ENCODE measurements around the gene CENPO.

Gene CENPO

DNA sequence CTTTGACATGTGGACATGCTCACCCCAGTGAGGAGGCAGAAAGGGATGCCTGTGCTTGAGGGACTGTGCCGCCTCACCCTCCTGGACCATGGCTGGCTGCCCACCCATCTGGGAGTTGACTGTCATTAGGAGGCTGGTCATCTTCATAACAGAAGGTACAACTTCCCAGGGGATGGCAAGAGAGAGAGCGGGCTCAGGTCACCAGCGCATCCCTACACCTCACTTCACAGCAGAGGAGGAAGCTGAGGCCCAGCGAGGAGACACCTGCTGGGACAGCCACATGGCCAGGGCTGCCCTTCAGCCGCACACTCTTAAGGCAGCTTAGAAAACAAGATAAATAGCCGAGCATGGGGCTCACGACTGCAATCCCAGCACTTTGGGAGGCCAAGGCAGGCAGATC is 67.4 kb downstream of the CENPO start:
- Mint-ChIP-seq H3K36me3 (ENCODE audit: low read depth) (no peaks in the 10 kb centered on the region), H3K4me3 (no peak overlapping the region), H3K27ac (no peak overlapping the region), H3K27me3 (no peaks in the 10 kb centered on the region), H3K4me1 (ENCODE audit: low read depth) (no peaks in the 10 kb centered on the region), H3K9me3 (no peaks in the 10 kb centered on the region)
- intact Hi-C loops (cut with micrococcal nuclease) = no loop called here

DNA sequence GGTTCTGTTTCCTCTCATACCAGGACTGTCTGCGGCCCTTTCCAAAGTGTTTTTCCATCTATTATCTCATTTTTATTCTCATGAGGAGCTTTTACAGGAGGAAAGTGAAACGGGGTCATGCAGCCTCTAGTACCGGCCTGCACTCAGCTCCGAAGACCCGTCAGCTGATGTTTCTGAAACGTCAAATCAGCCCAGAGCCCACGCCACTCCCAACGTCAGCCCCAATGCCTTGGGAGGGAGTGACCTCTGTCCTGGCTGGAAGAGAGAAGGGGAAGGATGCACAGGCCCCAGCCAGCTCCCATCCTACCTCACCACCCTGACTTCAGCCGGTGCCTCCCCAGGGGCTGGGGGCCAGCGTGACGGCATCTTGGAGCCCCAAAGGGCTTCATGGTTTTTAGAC is 68.3 kb downstream of the CENPO start:
- no peaks in the 10 kb centered on the region for H3K27me3 Mint-ChIP-seq
- H3K9me3 Mint-ChIP-seq = no peaks in the 10 kb centered on the region
- H3K4me1 Mint-ChIP-seq (ENCODE audit: low read depth) = no peaks in the 10 kb centered on the region
- intact Hi-C loops (cut with micrococcal nuclease) = no loop called here
- no peaks in the 10 kb centered on the region for H3K36me3 Mint-ChIP-seq (ENCODE audit: low read depth)
- H3K27ac Mint-ChIP-seq = no peak overlapping the region
- H3K4me3 Mint-ChIP-seq = no peak overlapping the region

DNA sequence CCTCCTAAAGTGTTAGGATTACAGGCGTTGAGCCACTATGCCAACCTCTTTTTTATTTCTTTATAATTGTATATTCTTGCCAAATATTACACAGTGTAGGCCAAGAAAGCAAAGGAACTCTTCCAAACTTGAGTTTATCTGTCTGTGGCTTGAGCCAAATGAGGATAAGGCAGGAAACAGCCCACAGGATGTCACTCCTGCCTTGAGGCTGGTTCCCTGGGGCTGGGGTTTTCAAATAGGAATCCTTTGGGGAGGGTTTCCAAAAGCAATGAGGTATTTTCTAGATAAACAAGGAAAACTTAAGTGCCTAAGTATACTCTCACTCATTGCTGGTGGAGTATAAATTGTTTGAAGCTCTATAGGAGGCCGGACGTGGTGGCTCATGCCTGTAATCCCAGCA is 70.4 kb downstream of the CENPO start:
- no peak overlapping the region for H3K27ac Mint-ChIP-seq
- no peak overlapping the region for H3K4me3 Mint-ChIP-seq
- no peaks in the 10 kb centered on the region for H3K36me3 Mint-ChIP-seq (ENCODE audit: low read depth)
- intact Hi-C loops (cut with micrococcal nuclease) = no loop called here
- no peaks in the 10 kb centered on the region for H3K4me1 Mint-ChIP-seq (ENCODE audit: low read depth)
- no peaks in the 10 kb centered on the region for H3K27me3 Mint-ChIP-seq
- H3K9me3 Mint-ChIP-seq = no peaks in the 10 kb centered on the region

DNA sequence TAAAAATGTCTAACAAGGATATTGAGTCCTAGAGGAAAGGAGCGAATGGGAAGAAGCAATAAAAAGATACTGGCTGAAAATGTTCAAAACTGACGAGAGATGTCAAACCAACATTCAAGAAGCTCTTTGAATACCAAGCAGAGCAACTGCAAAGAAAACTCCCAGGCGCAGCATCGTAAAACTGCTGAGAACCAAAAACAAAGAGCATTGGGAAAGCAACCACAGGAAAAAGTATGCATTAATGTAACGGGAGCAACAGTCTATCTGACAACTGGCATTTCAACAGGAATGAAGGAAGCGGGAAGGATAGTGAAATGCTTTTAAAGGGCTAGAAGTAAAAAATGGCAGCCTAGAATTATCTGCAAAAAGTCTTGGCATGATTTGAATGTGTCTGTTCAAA is 73.7 kb downstream of the CENPO start:
- no peaks in the 10 kb centered on the region for H3K27me3 Mint-ChIP-seq
- no peak overlapping the region for H3K4me3 Mint-ChIP-seq
- H3K27ac Mint-ChIP-seq = no peak overlapping the region
- H3K36me3 Mint-ChIP-seq (ENCODE audit: low read depth) = peaks cover 12% of the 10 kb centered on the region
- peaks cover 7% of the 10 kb centered on the region for H3K4me1 Mint-ChIP-seq (ENCODE audit: low read depth)
- H3K9me3 Mint-ChIP-seq = no peaks in the 10 kb centered on the region
- intact Hi-C loops (cut with micrococcal nuclease) = no loop called here

DNA sequence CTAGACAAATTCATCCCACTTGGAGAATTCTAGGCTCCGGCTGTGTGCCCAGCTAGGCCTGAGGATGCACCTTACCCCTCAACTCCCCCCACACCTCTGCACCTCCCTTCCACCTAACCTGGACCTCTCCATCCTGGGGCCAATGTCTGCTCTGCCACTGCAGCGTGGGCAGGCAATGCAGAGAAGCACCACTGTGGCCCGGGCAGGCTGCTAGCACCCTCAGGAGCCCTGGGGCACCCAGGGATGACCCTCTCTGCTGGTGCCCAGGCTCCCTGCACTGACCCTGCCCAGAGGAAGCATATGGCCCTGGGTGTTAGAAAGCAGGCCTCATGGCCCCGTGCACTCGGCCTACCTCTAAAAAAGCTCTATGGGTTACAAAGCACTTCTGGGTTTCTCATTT is 77.2 kb downstream of the CENPO start:
- intact Hi-C loops (cut with micrococcal nuclease) = no loop called here
- Mint-ChIP-seq H3K4me1 (ENCODE audit: low read depth) (peaks cover 32% of the 10 kb centered on the region), H3K9me3 (no peaks in the 10 kb centered on the region), H3K4me3 (no peak overlapping the region), H3K36me3 (ENCODE audit: low read depth) (peaks cover 12% of the 10 kb centered on the region), H3K27ac (no peak overlapping the region), H3K27me3 (no peaks in the 10 kb centered on the region)

DNA sequence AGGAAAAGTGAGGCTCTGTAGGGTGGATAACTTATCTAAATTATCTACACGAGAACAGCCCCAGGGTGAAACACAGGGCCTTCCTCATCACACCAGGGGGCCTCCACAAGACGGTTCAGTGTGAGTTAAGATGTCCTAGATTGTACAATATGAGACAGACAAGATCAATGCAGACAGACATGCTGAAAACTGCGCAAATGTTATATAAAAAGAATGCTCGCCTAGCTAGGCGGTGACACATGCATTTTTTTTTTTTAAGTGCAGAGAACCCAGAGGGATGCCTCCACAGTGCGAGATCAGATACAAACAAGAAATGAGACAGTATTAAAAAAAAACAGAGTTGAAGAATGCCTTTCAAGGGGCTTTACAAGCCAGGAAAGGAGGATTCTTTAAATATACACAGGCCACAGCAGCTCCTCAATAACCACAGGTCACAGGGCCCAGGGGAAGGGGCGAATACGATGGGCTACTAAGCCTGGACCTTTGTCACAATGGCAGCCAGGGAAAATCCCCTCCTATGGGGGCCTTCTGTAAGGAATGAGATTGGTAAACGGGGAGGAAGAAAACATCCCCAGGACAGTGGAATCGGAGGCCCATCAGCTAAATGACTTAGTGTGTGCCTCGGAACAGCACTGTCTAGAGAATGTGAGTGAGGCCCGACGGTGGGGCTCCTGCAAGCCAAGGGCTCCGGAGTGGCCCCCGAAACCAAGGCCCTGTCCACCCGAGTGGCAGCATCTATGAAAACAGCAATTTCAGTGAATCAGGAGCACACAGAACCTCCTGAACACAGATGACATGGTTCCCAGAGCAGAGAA is 77.9 kb downstream of the CENPO start:
- Mint-ChIP-seq H3K36me3 (ENCODE audit: low read depth) (peaks cover 12% of the 10 kb centered on the region), H3K9me3 (no peaks in the 10 kb centered on the region), H3K27ac (no peak overlapping the region), H3K4me1 (ENCODE audit: low read depth) (peaks cover 32% of the 10 kb centered on the region), H3K4me3 (no peak overlapping the region), H3K27me3 (no peaks in the 10 kb centered on the region)
- intact Hi-C loops (cut with micrococcal nuclease) = no loop called here

DNA sequence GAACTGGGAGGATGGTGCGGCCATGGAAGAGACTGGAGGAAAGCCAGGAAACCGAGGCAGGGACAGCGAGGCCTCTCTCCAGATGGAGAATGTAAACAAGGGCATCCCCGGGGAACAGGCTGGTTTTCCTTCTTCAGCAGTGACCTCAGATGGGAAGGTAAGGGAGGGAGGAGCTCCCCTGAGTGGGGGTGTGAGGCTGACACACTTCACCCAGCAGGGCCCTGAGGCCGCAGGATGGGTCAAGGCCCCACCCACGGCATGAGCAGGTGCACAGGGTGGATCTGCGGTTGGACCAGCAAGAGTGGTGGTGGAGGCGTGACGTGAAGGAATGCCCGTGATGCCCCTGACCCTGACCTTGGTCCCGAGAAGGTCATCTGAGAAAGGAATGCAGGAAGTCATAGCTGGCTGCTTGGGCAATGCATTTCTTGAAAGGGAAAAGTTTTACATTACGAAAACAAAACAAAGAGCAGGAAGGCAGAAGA is 78.7 kb downstream of the CENPO start:
- intact Hi-C loops (cut with micrococcal nuclease) = no loop called here
- no peaks in the 10 kb centered on the region for H3K9me3 Mint-ChIP-seq
- H3K27ac Mint-ChIP-seq = no peak overlapping the region
- peaks cover 12% of the 10 kb centered on the region for H3K36me3 Mint-ChIP-seq (ENCODE audit: low read depth)
- no peaks in the 10 kb centered on the region for H3K27me3 Mint-ChIP-seq
- H3K4me1 Mint-ChIP-seq (ENCODE audit: low read depth) = peaks cover 32% of the 10 kb centered on the region
- H3K4me3 Mint-ChIP-seq = no peak overlapping the region
